H1 (cell line): Measurements from ENCODE around the gene DPP4. TPM values are rescaled to one million over a fixed set of nuclear protein-coding genes. Genes with fewer than 3 reads are reported as not detected.

Experiments
- CTCF ChIA-PET: fragments of 300-600 bp; sonication (Branson Sonifier 250); formaldehyde crosslinking; loops from one replicate; lab custom pipeline; 2021; ENCODE audit not compliant: partially characterized antibody; lab: Charles Lee
- POLR2A ChIA-PET: fragments of 300-600 bp; sonication (Branson Sonifier 250); formaldehyde crosslinking; loops from one replicate; lab custom pipeline; 2021; ENCODE audit warnings: inconsistent platforms; ENCODE audit not compliant: partially characterized antibody; lab: Charles Lee
- DNase-seq, 2 experiments: peaks; one replicate each; pipeline versions ENCODE4 v3.0.0 to v3.0.0-alpha.2; 2010 to 2022; ENCODE audit warnings: low spot score in 2 of 2, low read depth in 1 of 2, mixed read lengths in 1 of 2
- FAIRE-seq: peaks from 2 replicates; lab custom pipeline; 2011; peaks lifted over from hg19 to GRCh38; lab: Jason Lieb, UNC
- H2AFZ ChIP-seq: 2 replicates; pipeline ENCODE4 v1.8.1; 2012; ENCODE audit warnings: low read length, inconsistent platforms
- H2AK5ac ChIP-seq: 2 replicates; pipeline ENCODE4 v1.6.1; 2013; ENCODE audit warnings: low read depth, low read length
- H2BK120ac ChIP-seq: replicated peaks from 2 replicates; pipeline ENCODE3; 2013; ENCODE audit warnings: low read depth, low read length, inconsistent platforms
- H2BK12ac ChIP-seq: 2 replicates; pipeline ENCODE4 v1.6.1; 2013; ENCODE audit warnings: low read depth, low read length
- H2BK15ac ChIP-seq: 2 replicates; pipeline ENCODE4 v1.6.1; 2013; ENCODE audit warnings: low read length
- H2BK20ac ChIP-seq: 2 replicates; pipeline ENCODE4 v1.6.1; 2013; ENCODE audit warnings: low read length
- H2BK5ac ChIP-seq: 2 replicates; pipeline ENCODE4 v1.6.1; 2013; ENCODE audit warnings: low read depth, low read length
- H3K14ac ChIP-seq: 2 replicates; pipeline ENCODE4 v1.6.1; 2013; ENCODE audit warnings: inconsistent platforms; ENCODE audit not compliant: insufficient read length
- H3K18ac ChIP-seq: 2 replicates; pipeline ENCODE4 v1.6.1; 2013; ENCODE audit warnings: low read length; ENCODE audit errors: extremely low read depth
- H3K23ac ChIP-seq: 2 replicates; pipeline ENCODE4 v1.6.1; 2013; ENCODE audit warnings: inconsistent platforms; ENCODE audit not compliant: insufficient read length
- H3K23me2 ChIP-seq: 2 replicates; pipeline ENCODE4 v1.6.1; 2013; ENCODE audit warnings: low read depth, low read length
- H3K27ac ChIP-seq: 2 replicates; pipeline ENCODE4 v1.6.1; 2011; ENCODE audit warnings: low read depth, low read length, inconsistent platforms
- H3K27me3 ChIP-seq, 4 experiments: replicated peaks in 1 of 4; 1 replicate in 1 of 4; 2 replicates in 3 of 4; pipeline versions ENCODE4 v1.6.1 to v1.8.1; 2011 to 2013; ENCODE audit warnings: low read length in 3 of 4, mild to moderate bottlenecking in 3 of 4, inconsistent platforms in 2 of 4, mixed read lengths in 2 of 4, moderate library complexity in 1 of 4; ENCODE audit not compliant: control insufficient read depth in 3 of 4, insufficient read depth in 3 of 4; ENCODE audit errors: extremely low read depth in 1 of 4
- H3K36me3 ChIP-seq, 4 experiments: 2 replicates each; pipeline versions ENCODE4 v1.6.1 to v1.8.1; 2011 to 2013; ENCODE audit warnings: mild to moderate bottlenecking in 4 of 4, low read length in 3 of 4, moderate library complexity in 2 of 4, control low read depth in 1 of 4, inconsistent platforms in 1 of 4; ENCODE audit not compliant: insufficient read depth in 4 of 4, control insufficient read depth in 2 of 4
- H3K4ac ChIP-seq: replicated peaks from 2 replicates; pipeline ENCODE3; 2013; ENCODE audit warnings: low read length, low read depth, mixed read lengths, inconsistent platforms; ENCODE audit not compliant: insufficient read length
- H3K4me1 ChIP-seq, 4 experiments: replicated peaks in 1 of 4; 1 replicate in 1 of 4; 2 replicates in 3 of 4; pipeline versions ENCODE4 v1.6.1 to v1.8.1; 2011 to 2013; ENCODE audit warnings: low read length in 3 of 4, inconsistent platforms in 2 of 4, mixed read lengths in 1 of 4; ENCODE audit not compliant: insufficient read depth in 4 of 4, control insufficient read depth in 3 of 4
- H3K4me2 ChIP-seq, 2 experiments: 2 replicates each; pipeline versions ENCODE4 v1.6.1 to v1.8.1; 2011 to 2013; ENCODE audit warnings: low read depth in 2 of 2, low read length in 2 of 2, control low read depth in 1 of 2, inconsistent platforms in 1 of 2, mild to moderate bottlenecking in 1 of 2; ENCODE audit not compliant: insufficient read depth in 1 of 2
- H3K4me3 ChIP-seq, 4 experiments: fragments of 200-600, 300-600 bp in 1 of 4; sonication (generic), shearing (Covaris generic), sonication (Bioruptor Twin) in 1 of 4; 2 replicates each; pipeline versions ENCODE4 v1.5.1 to v1.8.1; 2011 to 2016; ENCODE audit warnings: low read length in 4 of 4, low read depth in 3 of 4, control low read depth in 2 of 4, inconsistent platforms in 2 of 4, mild to moderate bottlenecking in 2 of 4, mixed read lengths in 1 of 4, moderate library complexity in 1 of 4; ENCODE audit not compliant: insufficient read depth in 2 of 4; ENCODE audit errors: extremely low read depth in 1 of 4
- H3K56ac ChIP-seq: replicated peaks from 2 replicates; pipeline ENCODE3; 2013; ENCODE audit warnings: low read depth, mild to moderate bottlenecking, mixed read lengths, low read length, inconsistent platforms; ENCODE audit not compliant: insufficient read length
- H3K79me1 ChIP-seq: 2 replicates; pipeline ENCODE4 v1.6.1; 2013; ENCODE audit warnings: low read depth, low read length, control low read depth
- H3K79me2 ChIP-seq, 2 experiments: 2 replicates each; pipeline versions ENCODE4 v1.6.1 to v1.8.1; 2012 to 2013; ENCODE audit warnings: low read length in 2 of 2, mild to moderate bottlenecking in 2 of 2, inconsistent platforms in 1 of 2; ENCODE audit not compliant: insufficient read depth in 2 of 2, control insufficient read depth in 1 of 2
- H3K9ac ChIP-seq, 4 experiments: replicated peaks in 1 of 4; 1 replicate in 1 of 4; 2 replicates in 3 of 4; pipeline versions ENCODE4 v1.6.1 to v1.8.1; 2011 to 2013; ENCODE audit warnings: low read depth in 3 of 4, low read length in 3 of 4, control low read depth in 2 of 4, mild to moderate bottlenecking in 2 of 4, moderate library complexity in 2 of 4, inconsistent platforms in 1 of 4; ENCODE audit errors: extremely low read depth in 1 of 4
- H3K9me3 ChIP-seq, 2 experiments: 2 replicates each; pipeline versions ENCODE4 v1.6.1 to v1.8.1; 2012 to 2013; ENCODE audit warnings: mild to moderate bottlenecking in 2 of 2, moderate library complexity in 2 of 2, control low read depth in 1 of 2, inconsistent platforms in 1 of 2, low read depth in 1 of 2, low read length in 1 of 2, mixed read lengths in 1 of 2; ENCODE audit not compliant: insufficient read depth in 2 of 2
- H4K20me1 ChIP-seq, 2 experiments: replicated peaks in 1 of 2; 2 replicates each; pipeline versions ENCODE3 to v1.8.1; 2011 to 2013; ENCODE audit warnings: inconsistent platforms in 2 of 2, low read length in 2 of 2, mild to moderate bottlenecking in 1 of 2; ENCODE audit not compliant: insufficient read depth in 2 of 2, control insufficient read depth in 1 of 2
- H4K5ac ChIP-seq: 2 replicates; pipeline ENCODE4 v1.6.1; 2013; ENCODE audit warnings: low read length, low read depth, mixed read lengths, inconsistent platforms; ENCODE audit not compliant: insufficient read length
- H4K8ac ChIP-seq: 2 replicates; pipeline ENCODE4 v1.8.0; 2013; ENCODE audit warnings: mild to moderate bottlenecking, moderate library complexity, low read length, inconsistent platforms; ENCODE audit not compliant: insufficient read depth; ENCODE audit errors: extremely low read depth
- H4K91ac ChIP-seq: replicated peaks from 2 replicates; pipeline ENCODE3; 2013; ENCODE audit warnings: low read length, mixed read lengths, inconsistent platforms; ENCODE audit not compliant: insufficient read length
- BCL11A ChIP-seq, 2 experiments: IDR thresholded peaks; one replicate each; pipeline ENCODE4 v1.6.1; 2011; ENCODE audit warnings: low read depth in 2 of 2, low read length in 2 of 2, mild to moderate bottlenecking in 2 of 2
- CHD1 ChIP-seq: IDR thresholded peaks from 2 replicates; pipeline ENCODE4 v1.6.1; 2012; ENCODE audit warnings: low read depth, low read length, improper control_type of control experiment
- EGR1 ChIP-seq: IDR thresholded peaks from 2 replicates; pipeline ENCODE4 v1.6.1; 2011; ENCODE audit warnings: low read depth, low read length, borderline replicate concordance
- JUND ChIP-seq: IDR thresholded peaks from 2 replicates; pipeline ENCODE4 v1.6.1; 2011; ENCODE audit warnings: mild to moderate bottlenecking, improper control_type of control experiment, low read length
- NRF1 ChIP-seq: IDR thresholded peaks from 2 replicates; pipeline ENCODE4 v1.6.1; 2011; ENCODE audit warnings: mild to moderate bottlenecking, low read depth, low read length, improper control_type of control experiment
- RFX5 ChIP-seq: IDR thresholded peaks from 2 replicates; pipeline ENCODE4 v1.6.1; 2011; ENCODE audit warnings: low read depth, low read length, improper control_type of control experiment, borderline replicate concordance
- SAP30 ChIP-seq: fragments of 300-600 bp; sonication (generic); IDR thresholded peaks from 2 replicates; pipeline ENCODE4 v1.7.1; 2012; ENCODE audit warnings: low read length, moderate library complexity, mild to moderate bottlenecking, inconsistent platforms; ENCODE audit not compliant: insufficient read depth, insufficient replicate concordance
- SIN3A ChIP-seq, 2 experiments: IDR thresholded peaks in 1 of 2; conservative IDR thresholded peaks in 1 of 2; 2 replicates each; pipeline ENCODE4 v1.6.1; 2011 to 2012; ENCODE audit warnings: low read length in 2 of 2, improper control_type of control experiment in 1 of 2, low read depth in 1 of 2, mild to moderate bottlenecking in 1 of 2
- SP2 ChIP-seq: IDR thresholded peaks from 2 replicates; pipeline ENCODE4 v1.6.1; 2012; ENCODE audit warnings: mild to moderate bottlenecking, low read length, inconsistent platforms
- TAF7 ChIP-seq: optimal IDR thresholded peaks from 2 replicates; pipeline ENCODE3; 2011; ENCODE audit warnings: low read depth, mild to moderate bottlenecking, inconsistent platforms, low read length, moderate library complexity, borderline replicate concordance
- TCF12 ChIP-seq: IDR thresholded peaks from 2 replicates; pipeline ENCODE4 v1.6.1; 2011; ENCODE audit warnings: low read depth, mild to moderate bottlenecking, low read length
- WGBS, 2 experiments: shearing (Covaris generic) in 1 of 2; methylation state at CpG; one replicate each; pipeline versions ENCODE4 v1.1.6 to v1.1.7; 2013 to 2015; ENCODE audit warnings: low lambda C conversion rate in 2 of 2, mixed read lengths in 2 of 2, inconsistent platforms in 1 of 2, low coverage in 1 of 2, missing lambda C conversion rate in 1 of 2; ENCODE audit not compliant: insufficient replicate concordance in 2 of 2, insufficient coverage in 1 of 2, insufficient read length in 1 of 2; ENCODE audit errors: extremely low coverage in 1 of 2, missing lambda C conversion rate in 1 of 2; 5-methylcytosine and 5-hydroxymethylcytosine counted together
- polyA plus RNA-seq, 7 experiments: library from polyadenylated mRNA; depleted of rRNA in 3 of 7; stranded (reverse) in 5 of 7; unstranded in 2 of 7; fragments of >200 nt in 5 of 7; fragments of 200-250 nt in 2 of 7; gene quantifications; 1 replicate in 5 of 7; 2 replicates in 1 of 7; 4 replicates in 1 of 7; pipeline versions ENCODE4 v1.2.1 to v1.2.3, GENCODE V29; 2011 to 2013; ENCODE audit warnings: missing spikeins in 2 of 7, mixed read lengths in 2 of 7
- total RNA-seq: library from RNA; stranded (reverse); fragmentation: NEBNext Ultra II Directional; extraction: Animal tissue kit (Norgen Biotek cat#: 25700); gene quantifications from 2 replicates; pipeline ENCODE4 v1.2.1, GENCODE V29; 2021

DPP4 gene
- total and polyA plus RNA-seq, 2 of the 8 experiments (the other 6 are each of a cell fraction or from before 2014, with no cell fraction given), result 1.3 to 3.1 TPM

DNA sequence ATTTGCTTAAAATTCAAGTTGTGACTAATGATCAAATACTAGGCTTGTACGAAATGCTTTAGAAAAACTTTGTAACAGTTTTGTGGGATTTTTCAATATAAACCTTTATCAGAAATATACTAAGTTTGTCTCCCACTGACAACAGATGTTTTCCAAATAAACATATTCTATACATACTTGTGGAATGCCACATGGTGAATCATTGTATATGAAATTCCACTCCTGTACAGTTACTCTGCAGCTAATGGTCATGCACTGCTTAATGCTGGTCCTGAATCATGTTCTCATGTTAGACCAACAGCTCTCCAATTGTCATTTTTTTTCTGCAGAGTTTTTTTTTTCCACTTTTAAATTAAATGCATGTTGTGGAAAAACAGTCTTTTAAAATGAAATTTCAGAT lies 90.1 kb downstream of the DPP4 start:
- H3K14ac ChIP-seq, result no peak overlapping the region
- no peak overlapping the region for H4K8ac ChIP-seq
- FAIRE-seq, result no peak
- no peaks in the 10 kb centered on the region for H3K27me3 ChIP-seq
- no peak overlapping the region for H3K56ac ChIP-seq
- no peak overlapping the region for H2BK12ac ChIP-seq
- H3K23ac ChIP-seq, result no peak overlapping the region
- H2AFZ ChIP-seq, result no peak overlapping the region
- H3K9me3 ChIP-seq, result no peaks in the 10 kb centered on the region
- H2BK15ac ChIP-seq, result no peak overlapping the region
- ChIA-PET POLR2A (no interaction called here), CTCF (interaction anchor here (0.6 to 1.4 kb wide), 3 partner anchors 16 to 407 kb away, joined by 3 to 5 read pairs (median 3); no protein-coding TSS in a partner anchor)
- no peaks in the 10 kb centered on the region for H3K79me1 ChIP-seq
- no peaks in the 10 kb centered on the region for H3K36me3 ChIP-seq
- no peak overlapping the region for H3K4me3 ChIP-seq
- H2BK5ac ChIP-seq, result no peak overlapping the region
- no peak overlapping the region for H3K27ac ChIP-seq
- no peak overlapping the region for H2BK120ac ChIP-seq
- H3K9ac ChIP-seq, result no peak overlapping the region
- WGBS, 2 experiments, result 100% methylated on average over 1 of the region's 1 CpG; no CpG with 5 or more reads in 1 of the 2 experiments
- no peaks in the 10 kb centered on the region for H3K23me2 ChIP-seq
- no peak overlapping the region for H3K4me2 ChIP-seq
- no peaks in the 10 kb centered on the region for H3K79me2 ChIP-seq
- H3K4me1 ChIP-seq, result no peaks in the 10 kb centered on the region
- H3K18ac ChIP-seq, result no peak overlapping the region
- H2BK20ac ChIP-seq, result no peak overlapping the region
- no peaks in the 10 kb centered on the region for H4K20me1 ChIP-seq
- no peak overlapping the region for H2AK5ac ChIP-seq
- H4K5ac ChIP-seq, result no peak overlapping the region
- H4K91ac ChIP-seq, result no peak overlapping the region
- no peak overlapping the region for H3K4ac ChIP-seq
- DNase-seq, result no peak
- TF ChIP-seq EGR1, result no peak
- TF ChIP-seq SAP30, result no peak
- TF ChIP-seq BCL11A (IDR thresholded peaks at IDR 0.05; ENCODE audit: low read depth in 2 of 2, low read length in 2 of 2), result no peak
- TF ChIP-seq NRF1, result no peak
- no peak for TF ChIP-seq JUND
- no peak for TF ChIP-seq CHD1
- no peak for TF ChIP-seq TAF7
- TF ChIP-seq RFX5, result no peak
- TF ChIP-seq SP2, result no peak
- TF ChIP-seq SIN3A (conservative IDR thresholded peaks at IDR 0.05 in 1 of 2, IDR thresholded peaks at IDR 0.05 in 1 of 2; ENCODE audit: low read depth in 1 of 2, low read length in 2 of 2), result no peak
- TF ChIP-seq TCF12, result no peak
